ENCODE measurements around the gene HPCAL1. TPM values are rescaled to one million over a fixed set of nuclear protein-coding genes. Genes with fewer than 3 reads are reported as not detected.

The HPCAL1 gene
- total RNA-seq, 2 donors from 2014 or later: 41.0 to 66.3 TPM

- no peaks in the 10 kb centered on the region for H3K36me3 ChIP-seq (replicated peaks in 1 of 2; ENCODE audit: insufficient read depth in 1 of 2, low read depth in 2 of 2)
- H3K27ac ChIP-seq: no peak overlapping the region
- H3K4me1 ChIP-seq: peaks cover 45% of the 10 kb centered on the region
- ATAC-seq (no peak), DNase-seq (no peak)
- intact Hi-C loops (cut with DNase I): no loop called here
- no peak overlapping the region for H3K4me3 ChIP-seq
- TF ChIP-seq CTCF (IDR thresholded peaks at IDR 0.05) (no peak), POLR2A (IDR thresholded peaks at IDR 0.05) (no peak)
- 78 to 82% methylated on average over 14 to 15 of the region's 15 CpGs for WGBS, 2 donors
- no peaks in the 10 kb centered on the region for H3K9me3 ChIP-seq
- H3K27me3 ChIP-seq: no peaks in the 10 kb centered on the region
Measured at GRCh38 chr2:10274983-10275802, 27.5 kb upstream of the HPCAL1 start.

- 81 to 82% methylated on average over 23 of the region's 23 CpGs for WGBS, 2 donors
- ATAC-seq (no peak), DNase-seq (no peak)
- H3K27ac ChIP-seq: peak overlapping the region in 1 of 4 donors; percentile 70
- intact Hi-C loops (cut with DNase I): no loop called here
- H3K9me3 ChIP-seq: no peaks in the 10 kb centered on the region
- TF ChIP-seq CTCF (IDR thresholded peaks at IDR 0.05): no peak
- no peaks in the 10 kb centered on the region for H3K27me3 ChIP-seq
- no peak overlapping the region for H3K4me3 ChIP-seq
- H3K4me1 ChIP-seq: peaks cover 30% of the 10 kb centered on the region
- no peaks in the 10 kb centered on the region for H3K36me3 ChIP-seq (replicated peaks in 1 of 2; ENCODE audit: insufficient read depth in 1 of 2, low read depth in 2 of 2)
Measured at GRCh38 chr2:10276481-10277292, 26.0 kb upstream of the HPCAL1 start.

GRCh38 chr2:10277293-10278028 is 25.2 kb upstream of the HPCAL1 start:
- intact Hi-C loops (cut with DNase I): no loop called here
- TF ChIP-seq POLR2A (IDR thresholded peaks at IDR 0.05) (peak in 1 of 3 donors; percentile 57), CTCF (IDR thresholded peaks at IDR 0.05) (no peak)
- peak; percentile 63 for ATAC-seq
- Histone ChIP-seq H3K27me3 (no peaks in the 10 kb centered on the region), H3K9me3 (no peaks in the 10 kb centered on the region), H3K4me1 (peaks cover 22% of the 10 kb centered on the region), H3K4me3 (no peak overlapping the region), H3K27ac (peak overlapping the region in 3 of 4 donors; percentile 10 to 70 (median 66)), H3K36me3 (replicated peaks in 1 of 2; ENCODE audit: insufficient read depth in 1 of 2, low read depth in 2 of 2) (no peaks in the 10 kb centered on the region)
- WGBS, 2 donors: 77% methylated on average over 26 of the region's 26 CpGs
- DNase-seq: peak in 1 of 4 donors; percentile 46

GRCh38 chr2:10278029-10278762 is 24.5 kb upstream of the HPCAL1 start:
- no peak overlapping the region for H3K4me3 ChIP-seq
- intact Hi-C loops (cut with DNase I): no loop called here
- H3K36me3 ChIP-seq (replicated peaks in 1 of 2; ENCODE audit: insufficient read depth in 1 of 2, low read depth in 2 of 2): no peaks in the 10 kb centered on the region
- H3K9me3 ChIP-seq: no peaks in the 10 kb centered on the region
- WGBS, 2 donors: 54 to 60% methylated on average over 19 of the region's 19 CpGs
- DNase-seq (peak; percentile 44 to 80 (median 48)), ATAC-seq (peak; percentile 67)
- no peaks in the 10 kb centered on the region for H3K27me3 ChIP-seq
- no peak for TF ChIP-seq CTCF (IDR thresholded peaks at IDR 0.05)
- TF ChIP-seq POLR2A (IDR thresholded peaks at IDR 0.05): peak in 2 of 3 donors; percentile 15 to 26
- peak overlapping the region in 3 of 4 donors; percentile 10 to 70 (median 66) for H3K27ac ChIP-seq
- H3K4me1 ChIP-seq: peaks cover 20% of the 10 kb centered on the region

All from body of pancreas (tissue), 4 donors.